ENCODE data around the gene TNS1.

GRCh38 chr2:218020966-218021535, 18.3 kb upstream of the TNS1 start:
- no peak for TF ChIP-seq EZH2 (IDR thresholded peaks at IDR 0.05; ENCODE audit: borderline replicate concordance, insufficient read depth, low read depth, low read length, poor library complexity, severe bottlenecking)
- TF ChIP-seq CTCF (IDR thresholded peaks at IDR 0.05) = no peak

Data from B cell (primary cell).